Activated naive CD4-positive, alpha-beta T cell (primary cell): Measurements from ENCODE around the gene DNER.

Source experiments
- DNase-seq, 4 experiments: peaks; one replicate each; lab custom pipeline; 2025; lab: John Stamatoyannopoulos, UW

DNER gene

DNA sequence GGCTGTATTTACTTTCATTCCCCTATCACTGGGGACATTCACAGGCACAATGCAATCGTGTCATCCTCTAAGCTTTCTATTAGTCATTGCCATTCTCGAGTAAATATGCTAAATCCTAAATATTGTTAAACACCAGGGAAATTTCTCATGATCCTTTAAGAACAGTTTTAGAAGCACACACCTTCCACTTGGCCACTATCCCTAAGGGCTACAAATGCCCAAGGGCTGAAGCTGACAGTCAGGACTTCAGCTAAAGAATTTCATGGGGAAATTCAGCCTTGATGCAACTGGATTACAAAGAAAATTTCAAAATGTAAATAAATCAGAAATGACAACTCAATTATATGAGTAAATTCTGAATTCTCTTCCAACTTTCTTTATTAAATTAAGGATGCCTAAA lies 280.2 kb downstream of the DNER start:
- DNase-seq, result no peak

DNA sequence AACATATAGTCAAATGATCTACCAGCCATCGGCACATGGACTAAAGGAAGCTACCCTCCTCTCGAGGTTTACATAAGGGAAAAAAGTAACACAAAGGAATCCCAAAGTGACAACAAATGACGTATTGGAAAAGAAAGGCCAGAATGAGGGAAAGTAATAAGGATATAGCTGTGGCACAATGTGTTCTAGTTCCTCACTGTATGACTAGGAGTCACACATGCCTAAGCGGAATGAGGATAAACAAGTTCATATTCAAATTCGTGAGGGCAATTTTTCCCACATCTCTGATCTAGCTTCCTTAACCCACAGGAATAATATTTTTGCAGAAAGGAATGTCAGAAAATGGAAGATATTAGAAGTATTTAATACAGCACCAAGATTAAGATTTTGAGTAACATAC lies 281.0 kb downstream of the DNER start:
- DNase-seq, result no peak

DNA sequence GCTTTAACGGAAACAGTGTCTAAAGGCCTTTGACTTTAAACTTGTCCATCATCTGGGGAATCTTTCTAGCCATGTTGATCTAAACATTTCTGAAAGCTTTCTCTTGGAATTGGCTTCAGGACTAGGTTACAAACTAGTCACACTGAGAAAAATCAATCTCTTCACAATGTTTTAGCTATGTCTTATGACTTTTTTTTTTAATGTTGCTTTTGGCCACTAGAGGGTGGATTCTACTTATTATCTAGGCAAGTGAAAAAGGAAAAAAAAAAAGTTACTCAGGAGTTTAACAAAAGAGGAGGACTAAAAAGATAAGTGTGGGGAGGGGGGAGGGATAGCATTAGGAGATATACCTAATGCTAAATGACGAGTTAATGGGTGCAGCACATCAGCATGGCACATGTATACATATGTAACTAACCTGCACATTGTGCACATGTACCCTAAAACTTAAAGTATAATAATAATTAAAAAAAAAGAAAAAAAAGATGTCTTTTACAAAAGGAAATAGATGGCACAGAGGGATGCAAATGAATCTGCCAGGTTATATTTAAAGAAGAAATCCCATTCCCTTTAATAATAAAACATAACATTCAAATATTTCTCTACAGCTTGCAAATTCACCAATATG lies 282.9 kb downstream of the DNER start:
- DNase-seq, result no peak

DNA sequence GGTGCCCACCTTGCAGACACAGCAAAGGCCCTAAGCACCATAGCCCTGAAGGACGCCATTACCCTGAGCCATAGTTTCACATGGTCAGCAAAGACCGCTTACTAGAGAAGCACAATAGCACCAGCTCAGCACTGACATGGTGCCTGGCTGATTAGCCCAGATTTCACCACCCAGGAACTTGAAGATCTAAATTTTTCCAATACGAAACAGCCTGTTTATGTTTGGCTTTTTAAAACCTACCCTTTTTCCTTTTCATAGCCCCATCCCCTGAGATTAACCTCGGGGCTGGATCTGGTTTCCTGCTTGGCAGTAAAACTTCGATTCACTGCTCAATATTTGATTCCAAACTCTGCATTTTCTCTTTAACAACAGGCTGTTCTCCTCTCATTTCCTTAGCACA lies 284.8 kb downstream of the DNER start:
- no peak for DNase-seq

DNA sequence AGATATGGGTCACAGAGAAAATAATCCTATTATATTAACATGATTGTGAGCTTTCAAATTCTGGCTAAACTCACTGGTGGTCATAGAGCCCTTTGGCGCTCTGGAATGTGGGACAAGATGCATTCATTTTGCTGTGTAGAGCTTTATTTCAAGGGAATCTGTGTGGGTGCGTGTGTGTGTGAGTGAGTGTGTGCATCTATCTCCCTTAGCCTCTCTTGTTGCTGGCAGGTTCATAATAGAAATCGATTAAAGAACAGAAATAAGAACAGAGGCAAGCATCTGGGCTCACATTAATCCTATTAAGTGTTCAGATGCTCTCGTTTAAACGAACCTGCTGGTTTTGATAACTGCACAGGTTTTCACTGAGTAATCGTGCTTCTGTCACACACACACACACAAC lies 287.9 kb downstream of the DNER start:
- no peak for DNase-seq

DNA sequence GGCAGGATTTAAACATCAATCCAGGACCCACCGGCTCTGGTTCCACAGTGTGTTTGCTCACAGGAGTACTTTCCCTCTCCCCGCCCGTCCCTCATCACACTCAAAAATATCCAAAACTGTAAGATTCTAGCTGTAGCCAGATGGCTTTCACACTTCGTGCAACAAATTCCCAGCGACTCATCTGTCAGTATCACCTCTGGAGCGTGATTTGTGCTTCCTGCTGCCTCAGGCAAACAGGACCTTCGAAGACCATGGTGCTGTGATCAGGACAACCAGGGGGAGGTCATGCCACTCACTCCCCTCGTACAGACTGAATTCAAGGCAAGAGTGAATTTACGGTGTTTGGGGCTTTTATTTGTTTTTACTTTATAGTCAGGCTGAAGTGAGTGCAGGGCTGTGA lies 288.8 kb downstream of the DNER start:
- DNase-seq, result no peak

DNA sequence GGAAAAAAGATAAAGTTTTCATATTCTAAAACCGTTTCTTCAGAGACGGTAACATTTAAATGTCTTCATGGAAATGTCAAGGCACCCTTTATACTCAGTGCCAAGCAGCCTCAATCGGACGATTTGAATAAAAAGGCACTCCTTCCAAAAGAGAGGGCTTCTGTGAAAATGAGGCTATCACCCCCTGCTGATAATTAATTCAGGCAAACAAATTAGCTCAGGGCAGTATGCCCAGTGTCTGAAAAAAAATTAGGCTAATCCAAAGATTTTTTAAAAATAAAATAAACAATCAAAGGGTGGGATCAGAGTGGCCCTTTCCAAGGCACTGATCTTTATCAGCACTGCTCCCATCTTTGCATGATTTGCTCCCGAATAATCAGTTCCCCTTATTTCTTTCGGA lies 292.3 kb downstream of the DNER start:
- DNase-seq, result no peak

DNA sequence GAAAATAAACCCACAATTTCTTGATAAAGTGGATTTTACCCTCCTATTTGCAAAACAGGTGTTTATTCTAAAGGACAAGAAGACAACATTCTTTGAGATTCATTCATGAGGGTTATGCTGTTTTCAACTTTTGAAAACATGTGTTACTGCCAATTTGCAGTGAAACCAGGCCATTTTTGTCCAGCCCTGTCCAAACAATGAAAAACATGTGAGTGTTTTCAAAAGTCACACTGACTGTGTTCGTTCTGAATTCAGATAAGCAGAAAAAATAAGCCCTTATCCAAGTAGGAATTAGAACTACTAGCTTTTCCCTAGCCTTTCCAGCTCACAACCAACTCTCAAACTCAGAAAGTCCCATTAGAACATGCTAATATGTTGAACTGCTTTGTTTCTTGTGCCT lies 295.2 kb downstream of the DNER start:
- no peak for DNase-seq

DNA sequence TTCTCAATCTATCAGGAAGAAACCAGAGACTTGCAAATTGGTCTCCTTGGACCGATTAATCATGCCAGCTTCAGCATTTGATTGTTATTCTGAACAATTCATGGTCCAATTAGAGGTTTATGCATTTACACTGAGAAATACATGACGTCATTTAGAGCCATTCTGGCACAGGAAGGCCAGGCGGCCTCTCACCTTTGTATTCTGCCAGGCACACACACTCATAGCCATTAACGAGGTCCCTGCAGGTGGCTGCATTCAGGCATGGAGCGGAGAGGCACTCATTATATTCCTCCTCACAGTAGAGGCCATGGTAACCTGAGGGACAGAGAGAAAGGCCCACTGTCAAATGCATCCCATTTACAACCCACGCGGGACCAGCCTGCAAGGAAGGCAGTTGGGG lies 296.4 kb downstream of the DNER start:
- DNase-seq, result no peak

DNA sequence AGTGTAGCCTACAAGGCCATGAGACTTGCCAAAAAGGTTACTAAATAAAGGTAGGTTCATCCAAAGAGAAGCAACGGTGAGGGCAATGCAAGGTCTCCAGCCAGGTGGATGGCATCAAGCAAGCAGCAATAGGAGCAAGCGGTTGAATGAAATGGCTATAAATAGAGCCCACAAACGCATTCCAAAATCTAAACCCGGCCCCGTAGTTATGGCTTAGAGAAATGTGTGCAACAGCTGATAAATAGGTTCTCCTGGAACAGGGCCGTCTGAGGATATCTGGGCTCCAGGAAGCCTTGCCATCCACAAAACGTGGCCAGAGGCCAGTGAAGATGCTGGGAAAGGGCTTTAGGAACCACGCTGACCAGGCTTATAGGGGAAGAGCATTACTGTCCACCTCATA lies 297.2 kb downstream of the DNER start:
- DNase-seq, result no peak

DNA sequence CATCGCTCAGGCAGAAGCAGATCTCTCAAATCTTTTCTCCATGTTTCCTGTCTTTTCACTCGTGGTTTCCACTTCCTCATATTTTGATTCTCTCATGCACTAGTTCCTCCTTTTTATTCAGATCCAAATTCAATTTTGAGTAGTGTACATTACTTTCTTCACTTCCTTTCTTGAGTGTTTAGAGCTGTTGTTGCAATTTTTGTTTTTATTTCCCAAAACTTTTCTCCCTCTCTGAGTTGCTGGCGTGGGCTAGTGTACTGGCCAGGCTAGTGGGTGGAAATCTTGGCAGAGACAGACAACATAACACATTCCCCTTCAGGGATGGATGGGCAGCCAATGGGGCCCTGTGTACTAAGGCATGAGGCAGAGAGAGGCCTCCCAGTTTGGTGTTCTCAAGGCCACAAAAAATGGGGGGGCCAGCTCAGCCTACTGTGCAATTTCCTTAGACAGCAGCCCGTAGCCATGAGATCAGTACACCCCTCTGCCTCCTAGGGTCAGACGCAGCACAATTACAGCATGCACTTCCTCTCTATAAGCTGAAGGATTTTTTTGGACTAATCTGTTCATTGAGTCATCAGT lies 298.1 kb downstream of the DNER start:
- no peak for DNase-seq

DNA sequence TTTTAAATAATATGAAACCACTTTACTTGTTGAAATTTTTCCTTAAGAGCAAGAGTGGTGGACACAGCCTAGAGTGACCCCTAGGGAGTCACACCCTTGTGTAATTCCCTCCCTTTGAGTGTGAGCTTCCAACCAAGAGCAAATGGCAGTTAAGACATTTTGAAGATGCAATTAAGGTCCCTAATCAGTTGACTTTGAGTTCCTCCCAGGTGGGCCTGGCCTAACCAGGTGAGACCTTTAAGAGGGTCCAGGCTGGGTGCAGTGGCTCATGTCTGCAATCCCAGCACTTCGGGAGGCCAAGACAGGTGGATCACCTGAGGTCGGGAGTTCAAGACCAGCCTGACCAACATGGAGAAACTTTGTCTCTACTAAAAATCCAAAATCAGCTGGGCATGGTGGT lies 299.7 kb downstream of the DNER start:
- DNase-seq, result no peak

DNA sequence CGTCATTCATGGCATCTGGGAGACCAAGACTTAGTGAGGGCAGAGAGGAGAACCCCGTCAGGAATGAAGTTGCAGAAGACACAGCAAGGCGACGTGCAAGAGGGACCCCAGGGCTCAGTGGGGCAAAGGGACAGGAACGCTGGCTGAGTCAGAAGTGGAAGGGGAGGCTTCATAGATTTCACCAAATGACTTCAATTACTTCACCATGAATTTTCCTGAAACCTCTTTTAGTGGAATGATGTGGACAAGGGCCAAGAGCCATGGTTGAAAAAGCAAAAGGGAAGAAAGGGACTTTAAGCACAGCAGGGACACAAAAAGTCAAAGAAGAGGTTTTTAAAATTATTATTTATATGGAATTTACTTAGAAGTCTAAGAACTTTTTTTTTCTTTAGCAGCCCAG lies 301.7 kb downstream of the DNER start:
- DNase-seq, result no peak

DNA sequence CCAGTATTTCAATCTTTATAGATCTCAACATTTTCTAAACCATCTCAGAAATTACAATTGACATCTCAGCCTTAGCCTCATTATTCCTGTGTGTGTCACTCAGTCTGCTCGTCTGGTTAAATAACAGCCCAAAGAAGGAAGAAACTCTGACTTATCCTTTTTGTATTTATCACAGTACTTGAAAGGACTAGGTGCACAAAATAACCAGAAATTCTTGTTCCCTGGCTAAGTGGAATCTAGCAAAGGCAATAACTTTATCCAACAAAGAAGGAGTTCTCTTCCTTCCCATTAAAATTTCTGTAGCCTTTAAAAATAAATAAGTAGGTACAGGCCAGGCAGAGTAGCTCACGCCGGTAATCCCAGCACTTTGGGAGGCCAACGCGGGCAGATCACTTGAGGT lies 303.4 kb downstream of the DNER start:
- no peak for DNase-seq

DNA sequence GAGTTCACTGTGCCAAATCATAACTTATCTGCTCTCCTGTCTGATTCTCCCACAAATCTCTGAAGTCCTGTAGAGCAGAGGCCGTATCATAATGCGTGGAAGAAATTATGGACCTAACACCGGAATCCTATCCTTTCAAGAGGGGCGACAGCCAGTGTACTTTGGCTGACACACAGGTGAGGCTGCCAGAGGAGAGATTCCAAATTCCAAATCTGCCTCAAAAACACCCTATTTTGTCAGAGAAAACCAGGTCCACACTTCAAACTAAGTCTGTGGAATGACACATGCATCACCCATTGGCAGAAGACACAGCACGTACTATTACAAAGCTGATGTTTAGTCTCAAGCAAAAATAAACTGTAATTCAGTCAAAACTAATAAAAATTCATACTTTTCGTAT lies 304.1 kb downstream of the DNER start:
- no peak for DNase-seq

DNA sequence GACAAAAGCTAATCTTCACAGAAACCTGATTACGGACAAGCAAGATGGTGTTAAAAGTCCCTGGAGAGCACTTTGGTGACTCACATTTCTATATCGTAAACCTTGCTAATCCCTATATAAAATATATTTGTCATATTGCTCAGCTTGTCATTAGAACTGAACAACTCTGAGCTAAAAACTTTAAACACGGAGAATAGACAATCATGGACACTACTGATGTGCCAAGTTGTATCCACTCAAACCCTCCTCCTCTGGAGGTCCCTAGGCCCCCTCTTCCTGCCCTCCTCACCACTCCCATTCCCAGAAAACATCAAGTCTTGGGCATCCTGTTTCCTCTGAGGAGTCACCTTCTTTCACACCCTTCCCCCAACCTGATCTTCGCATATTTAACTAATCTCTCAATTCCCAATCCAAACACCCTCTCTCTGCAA lies 304.6 kb downstream of the DNER start:
- no peak for DNase-seq

DNA sequence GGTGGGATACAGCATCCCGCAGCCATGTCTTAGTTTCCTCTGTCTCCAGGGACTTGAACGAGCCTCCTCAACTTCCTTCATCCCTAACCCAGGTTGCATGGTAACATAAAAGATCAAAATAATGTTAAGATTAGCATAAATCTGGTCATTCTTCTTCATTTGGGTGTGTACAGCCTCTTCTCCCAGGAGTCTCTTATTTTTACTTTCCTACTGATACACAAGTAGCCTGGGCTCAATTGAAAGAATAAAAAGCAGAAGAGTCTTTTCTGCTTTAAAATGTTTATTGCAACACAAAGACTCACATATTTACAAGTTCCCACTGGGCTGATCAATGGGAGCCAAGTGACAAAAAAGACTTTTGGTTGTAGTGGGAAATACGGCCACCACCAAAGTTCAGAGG lies 305.4 kb downstream of the DNER start:
- DNase-seq, result no peak

DNA sequence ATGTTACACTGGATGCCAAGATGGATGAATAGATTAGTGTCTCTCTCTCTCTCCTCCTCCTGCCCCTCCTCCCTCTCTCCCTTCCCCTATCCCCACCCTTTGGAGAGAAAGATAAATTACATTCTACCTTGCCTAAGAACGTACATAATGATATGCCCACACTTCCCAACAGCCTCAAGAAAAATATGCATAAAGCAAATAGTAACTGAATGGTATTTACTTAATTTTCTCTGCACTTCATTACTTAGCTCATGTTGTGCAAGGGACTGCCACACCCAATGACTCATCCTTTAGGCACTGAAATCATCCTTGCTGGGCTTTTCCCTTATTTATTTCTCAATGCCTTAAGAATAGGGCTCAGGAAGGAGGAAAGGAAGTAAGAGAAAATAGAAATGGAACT lies 306.0 kb downstream of the DNER start:
- DNase-seq, result no peak

DNA sequence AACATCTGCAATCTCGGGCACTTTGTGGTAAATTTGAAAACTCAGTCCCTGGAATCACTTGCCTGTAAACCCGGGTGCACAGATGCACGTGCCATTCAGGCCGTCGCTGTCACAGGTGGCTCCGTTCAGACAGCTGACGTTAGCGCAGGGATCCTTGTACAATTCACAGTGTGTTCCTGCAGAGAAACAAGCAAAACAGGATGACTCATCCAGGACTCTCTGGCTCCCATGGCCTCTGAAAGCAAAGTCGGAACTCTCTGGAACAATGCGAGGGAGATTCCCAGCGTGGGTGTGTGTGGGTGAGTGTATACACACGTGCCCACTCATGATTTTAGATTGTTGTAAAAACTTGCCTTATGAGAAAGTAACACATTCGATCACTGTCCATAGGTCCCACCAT lies 307.2 kb downstream of the DNER start:
- DNase-seq, result no peak

DNA sequence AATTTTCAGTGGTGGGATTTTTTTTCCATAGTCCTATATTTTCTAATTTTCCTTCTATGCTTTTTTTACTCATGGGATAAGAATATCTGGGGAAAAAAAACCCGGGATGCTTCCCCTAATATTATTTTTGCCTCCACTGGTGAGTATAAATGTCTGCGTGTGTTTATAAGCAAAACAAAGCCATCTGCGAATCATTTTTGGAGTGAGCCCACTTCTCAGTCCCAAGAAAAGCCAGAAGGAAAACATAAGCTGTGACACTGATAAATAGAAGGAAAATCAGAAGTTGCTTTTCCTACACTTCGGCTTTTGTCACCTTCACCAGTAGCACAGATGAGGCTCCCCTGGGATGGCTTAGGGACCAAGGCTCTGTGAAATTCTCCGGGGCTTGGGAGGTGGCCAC lies 308.6 kb downstream of the DNER start:
- DNase-seq, result no peak

DNA sequence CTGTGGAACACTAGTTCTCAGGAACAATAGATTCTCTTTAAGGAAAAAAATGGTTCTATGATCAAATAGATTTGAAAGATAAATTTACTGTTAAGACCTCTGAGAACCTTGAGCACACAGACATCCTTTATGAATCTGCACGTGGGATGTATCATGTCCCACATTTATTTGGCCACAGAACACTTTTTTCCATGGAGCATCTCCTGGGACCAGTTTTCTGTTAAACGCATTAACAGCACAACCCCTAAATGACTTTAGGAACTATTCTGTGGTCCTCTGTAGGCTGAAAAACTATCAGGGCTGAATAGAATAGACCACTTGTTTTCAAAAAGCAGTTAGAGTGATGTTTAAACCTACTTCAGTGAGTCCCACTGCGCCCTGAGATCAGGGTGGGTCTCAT lies 311.1 kb downstream of the DNER start:
- DNase-seq, result no peak

DNA sequence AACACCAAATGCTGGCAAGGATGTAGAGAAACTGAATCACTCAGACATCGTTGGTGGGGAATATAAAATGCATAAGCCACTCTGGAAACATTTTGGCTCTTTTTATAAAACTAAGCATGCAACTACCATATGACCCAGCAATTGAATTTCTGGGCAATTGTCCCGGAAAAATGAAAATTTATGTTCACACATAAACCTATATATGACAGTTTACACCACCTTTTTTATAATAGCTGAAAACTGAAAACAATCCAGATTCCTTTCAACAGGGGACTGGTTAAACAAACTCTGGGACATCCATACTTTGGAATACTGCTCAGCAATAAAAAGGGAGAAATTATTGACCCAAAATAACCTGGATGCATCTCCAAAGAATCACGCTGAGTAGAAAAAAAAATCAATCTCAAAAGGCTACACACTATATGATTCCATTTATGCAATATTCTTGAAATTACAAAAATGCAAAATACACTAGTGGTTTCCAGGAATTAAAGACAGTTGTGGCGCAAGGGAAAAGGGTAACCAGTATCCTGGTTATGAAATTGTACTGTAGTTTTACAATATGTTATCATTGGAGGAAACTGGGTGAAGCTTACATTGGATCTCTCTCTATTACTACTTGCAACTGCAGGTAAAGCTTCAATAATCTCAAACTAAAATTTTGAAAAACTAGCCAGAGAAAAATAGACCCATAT lies 313.0 kb downstream of the DNER start:
- no peak for DNase-seq

DNA sequence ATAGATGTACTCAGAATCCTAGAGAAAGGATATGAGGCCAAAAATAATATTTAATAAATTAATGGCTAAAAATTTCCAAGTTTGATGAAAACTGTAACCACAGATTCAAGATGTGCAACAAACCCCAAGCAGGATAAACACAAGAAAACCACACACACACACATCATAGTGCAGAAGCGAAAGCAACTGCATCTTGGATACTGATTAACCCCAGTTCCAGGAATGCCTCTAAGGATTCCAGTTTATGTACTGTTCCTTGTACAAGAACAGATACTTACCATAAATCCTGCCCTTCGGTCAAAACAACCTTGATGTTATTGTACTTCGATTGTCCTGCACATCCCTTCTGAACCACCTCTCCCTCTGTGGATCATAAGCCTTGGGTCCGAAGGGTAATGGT lies 320.4 kb downstream of the DNER start:
- DNase-seq, result no peak

DNA sequence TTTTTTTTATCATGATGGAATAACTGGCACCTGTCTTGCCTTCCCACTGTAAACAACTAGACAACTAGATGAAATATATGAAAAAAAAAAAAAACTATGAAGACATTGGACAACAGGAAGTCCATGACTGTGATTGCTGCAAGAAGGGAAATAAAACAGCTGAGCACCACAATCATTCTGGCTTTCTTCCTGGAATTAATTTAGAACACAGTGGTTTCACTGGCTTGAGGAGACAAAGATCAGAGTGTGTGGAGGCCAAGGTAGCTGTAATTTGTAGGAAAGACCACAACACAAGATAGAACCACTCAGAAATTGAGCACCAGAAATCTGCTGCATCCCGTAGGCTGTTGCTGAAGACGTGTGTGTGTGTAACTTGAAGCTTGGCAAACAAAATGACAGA lies 322.2 kb downstream of the DNER start:
- DNase-seq, result no peak
